AG04450 (cell line): ENCODE results near the gene DNAAF1. TPM values are rescaled to one million over a fixed set of nuclear protein-coding genes. Genes with fewer than 3 reads are reported as not detected.

Source experiments
- CTCF ChIA-PET: fragments of 300-600, 350-600 bp; formaldehyde crosslinking; extraction: SDS; loops from one replicate; lab custom pipeline; 2022; ENCODE audit warnings: antibody characterized with exemption, inconsistent platforms; lab: Charles Lee
- POLR2A ChIA-PET: fragments of 350-600 bp; formaldehyde crosslinking; extraction: SDS; loops from one replicate; lab custom pipeline; 2021; ENCODE audit warnings: antibody characterized with exemption, inconsistent platforms; lab: Yijun Ruan, JAX
- DNase-seq: peaks from one replicate; pipeline ENCODE4 v3.0.0-alpha.2; 2011; ENCODE audit warnings: low read depth, low spot score
- H3K27ac ChIP-seq: one replicate; pipeline ENCODE4 v1.5.1; 2012; ENCODE audit warnings: low read depth, low read length, control low read depth
- H3K27me3 ChIP-seq: one replicate; pipeline ENCODE4 v1.6.0; 2012; ENCODE audit warnings: low read length; ENCODE audit not compliant: control insufficient read depth, insufficient read depth
- H3K4me3 ChIP-seq: 2 replicates; pipeline ENCODE4 v1.5.1; 2011; ENCODE audit warnings: mild to moderate bottlenecking, low read depth, low read length, control low read depth
- H3K9me3 ChIP-seq: 2 replicates; pipeline ENCODE4 v1.5.1; 2012; ENCODE audit warnings: low read length; ENCODE audit not compliant: control insufficient read depth, insufficient read depth
- polyA plus RNA-seq: library from polyadenylated mRNA; depleted of rRNA; stranded (reverse); fragments of >200 nt; gene quantifications from 2 replicates; pipeline ENCODE4 v1.2.3, GENCODE V29; 2011
- TF ChIP-seq, protein P1 (sequence below): IDR thresholded peaks from 2 replicates; pipeline ENCODE4 v1.5.1; 2011; ENCODE audit warnings: low read depth, low read length, control low read depth, inconsistent platforms

The DNAAF1 gene
- polyA plus RNA-seq, 1 experiment: not detected

DNA sequence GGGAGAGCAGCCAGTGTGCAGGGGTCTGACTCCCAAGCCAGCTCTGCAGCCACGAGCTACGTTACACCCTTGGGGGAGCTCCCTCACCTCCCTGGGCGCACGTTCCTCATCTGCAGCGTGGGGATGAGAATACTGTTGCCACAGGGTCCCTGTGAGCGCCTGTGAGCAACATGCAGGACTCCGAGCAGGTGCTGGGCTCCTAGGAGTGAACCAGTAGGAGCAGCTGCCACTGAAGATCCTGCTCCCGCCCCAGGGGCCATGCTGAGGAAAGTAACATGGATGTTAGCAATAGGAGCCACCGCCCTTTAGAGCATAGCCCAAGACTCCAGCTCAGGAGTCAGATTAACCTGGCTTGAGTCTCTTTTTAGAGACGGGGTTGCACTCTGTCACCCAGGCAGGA lies 15.9 kb downstream of the DNAAF1 start:
- Histone ChIP-seq H3K27ac (no peak overlapping the region), H3K4me3 (no peak overlapping the region), H3K27me3 (peaks cover 56% of the 10 kb centered on the region), H3K9me3 (no peaks in the 10 kb centered on the region; the same call in 1 of the 2 replicates)
- ChIA-PET CTCF (interaction anchor here (0.6 to 1.7 kb wide), 4 partner anchors 12 to 95 kb away, joined by 3 to 9 read pairs (median 6); partner anchors contain the start of gene TAF1C), POLR2A (interaction anchor here (0.8 kb wide), 1 partner anchor 14 kb away, joined by 3 read pairs; no protein-coding TSS in a partner anchor)
- no peak for DNase-seq
- TF ChIP-seq, protein P1, sequence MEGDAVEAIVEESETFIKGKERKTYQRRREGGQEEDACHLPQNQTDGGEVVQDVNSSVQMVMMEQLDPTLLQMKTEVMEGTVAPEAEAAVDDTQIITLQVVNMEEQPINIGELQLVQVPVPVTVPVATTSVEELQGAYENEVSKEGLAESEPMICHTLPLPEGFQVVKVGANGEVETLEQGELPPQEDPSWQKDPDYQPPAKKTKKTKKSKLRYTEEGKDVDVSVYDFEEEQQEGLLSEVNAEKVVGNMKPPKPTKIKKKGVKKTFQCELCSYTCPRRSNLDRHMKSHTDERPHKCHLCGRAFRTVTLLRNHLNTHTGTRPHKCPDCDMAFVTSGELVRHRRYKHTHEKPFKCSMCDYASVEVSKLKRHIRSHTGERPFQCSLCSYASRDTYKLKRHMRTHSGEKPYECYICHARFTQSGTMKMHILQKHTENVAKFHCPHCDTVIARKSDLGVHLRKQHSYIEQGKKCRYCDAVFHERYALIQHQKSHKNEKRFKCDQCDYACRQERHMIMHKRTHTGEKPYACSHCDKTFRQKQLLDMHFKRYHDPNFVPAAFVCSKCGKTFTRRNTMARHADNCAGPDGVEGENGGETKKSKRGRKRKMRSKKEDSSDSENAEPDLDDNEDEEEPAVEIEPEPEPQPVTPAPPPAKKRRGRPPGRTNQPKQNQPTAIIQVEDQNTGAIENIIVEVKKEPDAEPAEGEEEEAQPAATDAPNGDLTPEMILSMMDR: no peak

DNA sequence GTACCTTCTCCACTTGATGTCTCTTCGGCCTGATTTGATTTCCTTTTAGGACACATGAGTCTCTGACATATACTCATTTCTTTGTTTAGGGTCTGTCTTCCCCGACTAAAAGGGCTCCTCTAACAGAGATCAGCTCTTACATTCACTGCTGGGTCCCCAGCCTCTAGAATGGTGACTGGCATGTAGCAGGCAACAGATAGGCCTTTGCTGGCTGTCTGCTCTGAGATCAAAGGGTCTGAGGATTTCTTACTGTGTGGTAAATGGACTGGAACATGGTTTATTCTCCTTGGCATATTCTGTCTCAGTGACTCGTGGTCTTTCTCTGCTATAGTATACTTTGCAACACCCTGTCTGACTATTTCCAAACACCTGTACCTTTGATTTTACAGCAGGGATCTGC lies 16.7 kb downstream of the DNAAF1 start:
- TF ChIP-seq, protein P1: no peak
- no peak for DNase-seq
- Histone ChIP-seq H3K9me3 (no peaks in the 10 kb centered on the region), H3K27ac (no peak overlapping the region), H3K27me3 (peaks cover 56% of the 10 kb centered on the region), H3K4me3 (no peak overlapping the region)
- CTCF ChIA-PET: interaction anchor here (1.5 to 1.7 kb wide), 3 partner anchors 14 to 96 kb away, joined by 5 to 9 read pairs (median 7); partner anchors contain the start of gene TAF1C
- POLR2A ChIA-PET: no interaction called here

DNA sequence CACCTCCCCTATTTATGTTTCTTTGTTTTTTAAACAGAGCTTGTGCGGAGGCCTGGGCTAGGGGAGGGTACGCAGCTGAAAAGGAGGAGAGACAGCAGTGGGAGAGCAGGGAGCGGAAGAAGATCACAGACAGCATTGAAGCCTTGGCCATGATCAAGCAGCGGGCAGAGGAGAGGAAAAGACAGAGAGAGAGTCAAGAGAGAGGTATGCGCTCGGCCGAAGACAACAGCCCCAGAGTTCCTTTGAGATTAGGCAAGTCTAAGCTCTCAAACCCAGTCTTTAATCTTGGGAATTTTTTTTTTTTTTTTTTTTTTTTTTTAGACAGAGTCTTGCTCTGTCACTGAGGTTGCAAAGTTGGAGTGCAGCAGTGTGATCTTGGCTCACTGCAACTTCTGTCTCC lies 20.6 kb downstream of the DNAAF1 start:
- no peaks in the 10 kb centered on the region for H3K9me3 ChIP-seq
- TF ChIP-seq, protein P1: no peak
- DNase-seq: no peak
- ChIA-PET CTCF (interaction anchor here (0.7 to 1.8 kb wide), 4 partner anchors 10 to 209 kb away, joined by 3 to 5 read pairs (median 4); partner anchors contain the start of gene TAF1C), POLR2A (no interaction called here)
- H3K27me3 ChIP-seq: peaks cover 36% of the 10 kb centered on the region
- no peak overlapping the region for H3K4me3 ChIP-seq
- H3K27ac ChIP-seq: no peak overlapping the region

DNA sequence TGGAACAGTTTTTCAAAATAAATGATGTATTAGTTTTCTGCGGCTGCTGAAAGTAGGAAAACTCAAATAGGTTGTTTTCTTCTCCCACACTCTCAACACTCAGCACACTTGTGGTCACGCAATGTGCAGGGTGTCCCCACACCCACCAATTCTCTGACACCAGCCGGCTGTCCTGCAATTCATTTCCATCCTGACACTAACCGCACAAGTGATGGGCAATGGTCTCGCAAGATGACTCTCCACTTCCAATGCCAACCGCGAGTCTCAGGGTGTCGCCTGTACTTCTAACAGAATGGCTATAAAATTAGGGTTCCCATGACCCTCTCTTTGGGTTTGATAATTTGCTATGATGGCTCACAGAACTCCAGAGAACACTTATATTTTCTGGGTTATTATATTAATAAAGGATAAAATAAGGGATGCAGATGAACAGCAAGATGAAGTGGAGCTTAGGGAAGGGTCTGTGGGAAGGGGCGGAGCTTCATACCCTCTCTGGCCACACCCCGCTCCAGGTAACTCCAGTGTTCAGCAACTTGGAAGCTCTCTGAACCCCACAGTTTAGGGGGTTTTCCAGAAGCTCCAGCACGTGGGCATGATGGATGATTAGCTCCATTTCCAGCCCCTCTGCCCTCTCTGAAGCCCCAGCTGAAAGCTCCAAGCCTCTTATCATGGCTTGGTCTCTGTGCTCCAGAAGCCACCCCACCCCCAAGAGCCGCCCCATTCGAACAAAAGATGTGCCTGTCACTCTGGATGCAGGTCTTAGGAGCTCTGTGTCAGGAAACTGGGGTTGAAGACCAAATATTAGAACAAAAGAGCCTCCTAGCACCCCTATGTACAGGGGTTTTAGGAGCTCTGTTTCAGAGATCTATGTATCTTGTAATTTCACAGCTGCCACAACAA lies 21.9 kb downstream of the DNAAF1 start:
- DNase-seq: no peak
- TF ChIP-seq, protein P1: no peak
- peaks cover 30% of the 10 kb centered on the region for H3K27me3 ChIP-seq
- H3K27ac ChIP-seq: no peak overlapping the region
- no peak overlapping the region for H3K4me3 ChIP-seq
- no peaks in the 10 kb centered on the region for H3K9me3 ChIP-seq
- ChIA-PET CTCF (interaction anchor here (1.2 to 4.6 kb wide), 4 partner anchors 8 to 211 kb away, joined by 3 to 23 read pairs (median 5); partner anchors contain the start of gene TAF1C), POLR2A (interaction anchor here (1.1 kb wide), 1 partner anchor 50 kb away, joined by 3 read pairs; the partner anchor contains the start of gene MBTPS1)
